NCI-H187 treated with DMSO at 0.1 percent for 48 hours (cell line): ENCODE data around the gene ENTR1.
"Not testable (repeated sequence)": the region's sequence is repeated elsewhere in the genome, so short reads cannot be mapped to it uniquely, and the experiment has no call there.

Experiments used
- DNase-seq: peaks from one replicate; lab custom pipeline; 2025; lab: John Stamatoyannopoulos, UW

ENTR1 gene

GRCh38 chr9:136419092-136419420, 8.6 kb upstream of the ENTR1 start:
- no peak for DNase-seq

GRCh38 chr9:136418182-136419091, 8.0 kb upstream of the ENTR1 start:
- no peak for DNase-seq

GRCh38 chr9:136416914-136417313, 6.5 kb upstream of the ENTR1 start:
- DNase-seq = no peak

GRCh38 chr9:136416427-136416826, 6.0 kb upstream of the ENTR1 start:
- DNase-seq = no peak

GRCh38 chr9:136412962-136413361, 2.5 kb upstream of the ENTR1 start:
- no peak for DNase-seq

GRCh38 chr9:136411378-136411777, 964 bp upstream of the ENTR1 start:
- DNase-seq = no peak

GRCh38 chr9:136409557-136410455, 608 bp downstream of the ENTR1 start:
- no peak for DNase-seq

DNA sequence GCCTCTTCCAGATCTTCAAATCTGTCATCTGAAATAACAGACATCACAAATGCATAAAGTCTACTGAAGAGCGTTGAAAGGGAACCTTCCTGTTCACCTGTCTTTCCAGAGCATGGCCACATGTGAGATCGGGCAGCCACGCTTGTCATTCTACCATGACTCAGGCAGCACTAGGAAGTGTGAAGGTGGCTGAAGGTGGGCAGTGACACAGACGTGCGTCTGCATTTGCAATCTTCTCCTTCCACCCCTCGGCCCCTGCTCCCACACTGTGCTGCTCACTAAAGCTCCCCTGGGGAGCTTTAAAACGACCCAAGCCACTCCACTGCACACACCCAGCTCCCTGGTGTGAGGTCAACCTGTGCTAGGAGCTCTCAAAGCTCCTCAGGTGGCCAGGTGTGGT, 2.5 kb downstream of the ENTR1 start:
- DNase-seq = no peak

- not testable (repeated sequence) for DNase-seq
Measured at GRCh38 chr9:136407061-136407460, 3.4 kb downstream of the ENTR1 start.

- DNase-seq = not testable (repeated sequence)
Measured at GRCh38 chr9:136405904-136406303, 4.5 kb downstream of the ENTR1 start.

- no peak for DNase-seq
Measured at GRCh38 chr9:136405481-136405880, 4.9 kb downstream of the ENTR1 start.

DNA sequence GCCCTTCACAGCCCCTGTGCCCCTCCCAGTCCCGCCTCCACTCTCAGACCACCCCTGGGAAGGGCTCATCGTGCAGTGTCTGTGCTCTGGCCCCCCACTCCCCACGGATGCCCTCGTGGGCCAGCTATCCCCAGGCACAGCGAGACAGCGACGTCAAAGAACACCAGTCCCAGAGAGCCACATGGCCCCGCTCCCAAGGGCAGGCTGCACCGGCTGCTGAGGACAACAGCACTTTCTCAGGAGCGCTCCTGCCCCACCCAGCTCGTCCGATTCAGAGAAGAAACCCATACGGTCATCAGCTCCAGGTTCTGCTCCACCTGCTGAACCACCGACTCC, 5.6 kb downstream of the ENTR1 start:
- DNase-seq = no peak

GRCh38 chr9:136403915-136404800, 6.3 kb downstream of the ENTR1 start:
- DNase-seq = no peak

DNA sequence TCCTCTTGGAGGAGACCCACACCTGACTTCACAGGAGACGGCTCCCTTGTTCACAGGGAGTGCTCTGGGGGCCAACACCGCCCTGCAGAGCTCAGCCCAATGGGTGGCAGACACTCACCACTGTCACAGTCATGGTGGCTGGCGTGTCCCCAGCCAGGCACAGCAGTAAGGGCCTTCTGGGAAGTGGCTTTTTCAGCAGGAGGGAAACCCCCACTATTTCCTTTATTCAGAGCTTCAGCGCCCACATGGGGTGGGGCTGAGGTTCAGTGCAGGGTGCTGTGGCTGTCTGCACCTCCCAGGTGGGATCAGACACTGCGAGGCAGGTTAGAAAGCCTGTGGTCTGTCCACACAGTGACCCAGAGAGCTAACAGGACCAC, 6.9 kb downstream of the ENTR1 start:
- DNase-seq = no peak

DNA sequence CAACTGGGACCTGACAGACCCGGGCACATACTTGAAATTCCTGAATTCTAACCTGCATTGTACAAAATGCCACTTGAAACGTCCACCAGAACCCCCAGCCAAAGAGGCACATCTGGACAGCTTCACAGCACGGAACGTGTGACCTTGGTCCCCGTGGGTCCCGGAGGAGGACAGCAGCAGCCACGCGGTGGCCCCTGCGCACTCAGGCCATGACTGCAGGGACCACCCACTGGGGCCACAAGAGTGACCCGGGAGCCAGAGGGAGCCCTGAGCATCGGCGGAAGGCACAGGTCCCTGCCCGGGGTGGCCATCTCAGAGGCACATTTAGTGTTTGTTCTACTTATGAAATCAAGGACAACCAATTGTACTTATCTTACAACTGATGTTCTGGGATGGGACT, 8.3 kb downstream of the ENTR1 start:
- DNase-seq = no peak

- no peak for DNase-seq
Measured at GRCh38 chr9:136401173-136401922, 9.1 kb downstream of the ENTR1 start.

GRCh38 chr9:136400038-136400834, 10.2 kb downstream of the ENTR1 start, which contains the start of gene SNAPC4:
Gene SNAPC4 (minus strand): TSS chr9:136400170. CDS start chr9:136398428, 1,742 bp downstream.
- no peak for DNase-seq

DNA sequence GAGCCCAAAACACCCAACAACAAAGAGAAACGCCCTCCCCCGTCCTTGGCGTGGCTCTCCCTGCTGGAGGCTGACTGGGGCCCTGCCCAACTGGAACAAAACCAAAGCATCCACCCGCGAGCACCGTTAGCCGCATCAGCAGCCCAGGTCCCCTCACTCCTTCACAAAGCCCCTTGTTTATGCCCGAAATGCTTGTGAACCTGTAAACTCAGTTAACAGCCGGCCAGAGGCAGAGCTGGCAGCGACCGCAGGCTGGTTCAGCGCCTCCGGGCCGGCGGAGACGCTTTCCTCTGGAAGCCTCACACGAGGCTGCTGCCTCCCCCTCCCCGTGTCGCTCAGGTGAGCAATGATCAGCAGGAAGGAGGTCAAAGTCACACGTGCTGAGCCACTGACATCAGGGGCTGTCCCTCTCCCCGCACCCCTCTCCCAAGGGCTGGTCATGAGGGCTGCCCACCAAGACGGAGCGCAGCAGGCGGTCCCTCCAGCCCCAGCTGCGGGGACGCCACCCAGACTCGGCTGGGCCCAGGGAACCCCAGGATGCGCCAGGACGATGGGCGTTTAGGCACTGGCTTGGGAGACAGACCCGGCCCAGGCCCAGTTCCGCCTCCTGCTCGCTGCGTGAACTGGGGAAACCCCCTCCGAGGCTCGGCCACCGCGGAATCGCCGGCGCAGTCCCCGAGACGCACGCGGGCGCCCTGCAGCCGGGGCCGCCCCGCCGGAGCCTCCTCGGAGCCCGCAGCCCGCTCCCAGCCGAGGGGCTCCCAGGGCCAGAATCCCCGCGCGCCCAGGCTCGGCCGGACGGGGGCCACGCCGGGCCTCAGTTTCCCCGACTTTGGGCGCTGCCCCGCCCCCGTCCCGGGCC, 11.0 kb downstream of the ENTR1 start:
- DNase-seq = no peak

DNA sequence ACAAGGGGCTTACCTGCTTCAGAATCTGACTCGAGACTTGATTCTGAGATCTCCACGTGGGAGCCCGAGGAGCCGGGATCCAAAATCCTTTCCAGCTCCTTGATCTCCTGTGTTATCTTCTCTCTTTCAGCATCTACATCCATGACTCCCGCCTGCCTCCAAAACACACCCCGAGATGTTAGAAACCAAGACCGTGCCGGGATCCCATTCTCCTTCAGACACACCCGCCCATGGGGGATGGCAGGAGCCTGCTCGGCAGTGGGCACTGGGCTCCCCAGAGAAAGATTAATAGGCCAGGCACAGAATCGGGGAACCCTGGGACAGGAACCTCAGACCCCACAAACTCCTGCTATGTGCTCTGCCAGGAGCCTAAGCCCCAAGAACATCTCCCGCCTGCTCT, 12.1 kb downstream of the ENTR1 start:
- DNase-seq = no peak

- DNase-seq = no peak
Measured at GRCh38 chr9:136397643-136398042, 12.8 kb downstream of the ENTR1 start.
